Effector CD8-positive, alpha-beta T cell (primary cell): ENCODE results near the gene MEF2C.
"Not testable (repeated sequence)": the region's sequence is repeated elsewhere in the genome, so short reads cannot be mapped to it uniquely, and the experiment has no call there.

Experiments used
- DNase-seq: peaks from one replicate; lab custom pipeline; 2025; lab: John Stamatoyannopoulos, UW

MEF2C gene

DNA sequence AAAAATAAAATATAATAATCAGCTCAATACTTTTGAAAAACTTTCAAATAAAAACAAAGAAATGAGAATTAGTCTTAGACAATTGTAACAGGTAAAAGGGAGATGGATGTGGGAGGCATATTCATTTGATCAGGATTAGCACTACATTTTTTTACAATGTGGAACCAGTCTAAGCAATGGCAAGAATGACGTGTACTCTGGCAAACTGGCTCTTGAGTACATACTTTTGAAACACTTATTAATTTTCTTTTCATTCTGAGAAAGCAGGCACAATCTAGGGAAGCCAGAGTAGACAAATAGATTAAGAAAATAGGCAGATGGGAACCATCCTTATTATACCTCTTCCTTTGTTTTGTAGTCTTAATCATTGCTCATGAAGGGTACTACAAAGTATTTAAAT, 79.7 kb downstream of the MEF2C start:
- no peak for DNase-seq

DNA sequence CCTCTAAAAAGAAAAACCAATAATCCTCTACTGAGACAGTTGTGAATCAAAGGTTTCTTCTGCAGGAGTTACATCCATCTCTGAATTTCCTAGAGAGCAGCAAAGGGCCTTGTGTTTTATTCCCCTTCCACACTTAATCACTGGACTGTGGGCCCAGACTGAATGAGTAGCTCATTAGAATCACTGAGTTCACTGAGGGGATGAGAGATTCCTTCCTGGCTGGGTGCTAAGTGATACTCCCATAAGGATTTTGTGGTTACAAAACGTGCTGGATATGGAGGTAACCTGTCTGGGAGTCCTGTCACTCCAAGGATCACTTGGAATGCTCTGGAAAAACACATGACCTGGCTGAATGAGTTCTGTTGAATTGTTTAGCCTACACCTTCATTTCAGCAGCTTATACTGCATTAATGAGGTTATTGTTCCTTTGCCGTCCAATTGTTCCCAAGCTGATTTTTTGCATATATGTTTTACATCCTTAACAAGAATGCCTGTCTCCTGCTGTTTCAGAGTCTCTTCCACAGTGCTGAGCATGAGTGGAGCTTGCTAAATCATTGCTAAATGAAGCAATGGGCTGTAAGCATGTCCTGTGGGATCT, 82.9 kb downstream of the MEF2C start:
- no peak for DNase-seq

DNA sequence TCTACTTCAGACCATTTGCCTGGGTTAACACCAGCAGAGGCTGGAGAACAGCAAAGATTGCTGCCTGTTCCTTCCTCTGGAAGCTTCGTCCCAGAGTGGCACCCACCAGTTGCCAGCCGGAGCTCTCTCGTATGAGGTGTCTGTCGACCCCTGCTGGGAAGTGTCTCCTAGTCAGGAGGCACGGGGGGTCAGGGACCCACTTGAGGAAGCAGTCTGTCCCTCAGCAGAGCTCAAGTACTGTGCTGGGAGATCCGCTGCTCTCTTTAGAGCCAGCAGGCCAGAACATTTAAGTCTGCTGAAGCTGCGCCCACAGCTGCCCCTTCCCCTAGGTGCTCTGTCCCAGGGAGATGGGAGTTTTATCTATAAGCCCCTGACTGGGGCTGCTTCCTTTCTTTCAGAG, 84.1 kb downstream of the MEF2C start:
- DNase-seq, result not testable (repeated sequence)

DNA sequence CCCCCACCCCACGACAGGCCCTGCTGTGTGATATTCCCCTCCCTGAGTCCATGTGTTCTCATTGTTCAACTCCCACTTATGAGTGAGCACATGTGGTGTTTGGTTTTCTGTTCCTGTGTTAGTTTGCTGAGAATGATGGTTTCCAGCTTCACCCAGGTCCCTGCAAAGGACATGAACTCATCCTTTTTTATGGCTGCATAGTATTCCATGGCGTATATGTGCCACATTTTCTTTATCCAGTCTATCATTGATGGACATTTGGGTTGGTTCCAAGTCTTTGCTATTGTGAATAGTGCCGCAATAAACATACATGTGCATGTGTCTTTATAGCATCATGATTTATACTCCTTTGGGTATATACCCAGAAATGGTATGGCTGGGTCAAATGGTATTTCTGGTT, 89.2 kb downstream of the MEF2C start:
- not testable (repeated sequence) for DNase-seq

DNA sequence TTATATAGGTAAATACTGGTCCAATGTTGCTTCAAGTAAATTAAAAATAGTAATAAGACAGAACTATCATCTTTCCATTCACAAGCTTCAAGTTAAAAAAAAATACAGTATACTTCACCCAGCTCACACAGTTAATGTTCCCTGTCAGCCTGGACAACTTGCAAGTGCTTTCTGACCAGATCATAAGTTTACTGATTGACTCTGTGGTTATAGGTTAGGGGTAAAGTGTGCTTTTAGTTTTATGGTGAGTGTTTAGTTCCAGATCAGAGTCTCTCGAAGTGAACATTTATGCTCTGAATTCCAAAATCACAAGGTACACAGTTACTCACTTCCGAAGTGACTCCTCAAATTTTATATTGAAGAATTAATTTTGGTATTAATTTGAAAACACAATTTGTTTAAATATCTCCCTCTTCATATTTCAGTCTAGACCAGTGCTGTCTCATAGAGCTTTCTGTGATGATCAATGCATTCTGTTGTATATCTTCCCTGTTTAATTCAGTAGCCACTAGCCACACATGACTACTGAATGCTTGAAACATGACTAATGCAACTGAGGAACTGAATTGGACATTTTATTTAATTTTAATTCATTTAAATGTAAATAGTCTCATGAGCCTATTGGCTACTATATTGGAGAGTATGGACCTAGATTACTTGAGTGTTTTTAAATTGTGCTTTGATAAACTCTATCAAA, 90.7 kb downstream of the MEF2C start:
- DNase-seq, result no peak

DNA sequence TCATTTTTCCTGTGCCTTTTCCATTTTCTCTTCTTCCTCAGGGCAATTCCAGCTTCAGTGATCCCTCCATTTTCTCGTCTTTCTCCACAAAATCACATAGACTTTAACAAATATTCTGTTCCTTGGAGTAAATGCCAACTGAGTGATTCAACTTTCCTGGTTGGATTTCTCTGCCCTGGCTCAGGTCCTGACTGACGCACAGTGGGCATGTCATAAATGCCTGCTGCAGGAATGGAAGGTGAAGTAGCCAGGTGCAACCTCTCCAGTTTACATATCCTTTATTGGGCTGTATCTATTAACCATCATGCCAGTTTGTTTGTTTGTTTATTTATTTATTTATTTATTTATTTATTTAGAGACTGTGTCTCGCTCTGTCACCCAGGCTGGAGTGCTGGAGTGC, 95.1 kb downstream of the MEF2C start:
- DNase-seq, result no peak

DNA sequence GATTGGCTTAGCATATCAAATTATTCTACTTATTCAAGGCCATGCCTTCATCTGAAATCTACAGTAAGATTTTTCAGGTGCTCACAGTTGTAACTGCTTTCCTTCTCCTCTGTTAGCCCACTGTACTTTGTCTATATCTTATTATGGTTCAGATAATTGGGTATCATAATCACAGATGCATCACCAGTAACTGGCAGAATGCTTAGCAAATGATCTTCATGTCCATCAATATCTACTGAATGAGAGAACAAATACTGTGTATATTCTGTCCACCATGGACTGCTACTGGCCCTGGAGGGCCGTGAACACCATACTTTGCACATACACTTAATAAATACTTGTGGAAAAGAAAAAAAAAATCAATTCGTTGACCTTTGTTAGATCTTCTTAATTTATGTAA, 96.2 kb downstream of the MEF2C start:
- DNase-seq, result no peak

DNA sequence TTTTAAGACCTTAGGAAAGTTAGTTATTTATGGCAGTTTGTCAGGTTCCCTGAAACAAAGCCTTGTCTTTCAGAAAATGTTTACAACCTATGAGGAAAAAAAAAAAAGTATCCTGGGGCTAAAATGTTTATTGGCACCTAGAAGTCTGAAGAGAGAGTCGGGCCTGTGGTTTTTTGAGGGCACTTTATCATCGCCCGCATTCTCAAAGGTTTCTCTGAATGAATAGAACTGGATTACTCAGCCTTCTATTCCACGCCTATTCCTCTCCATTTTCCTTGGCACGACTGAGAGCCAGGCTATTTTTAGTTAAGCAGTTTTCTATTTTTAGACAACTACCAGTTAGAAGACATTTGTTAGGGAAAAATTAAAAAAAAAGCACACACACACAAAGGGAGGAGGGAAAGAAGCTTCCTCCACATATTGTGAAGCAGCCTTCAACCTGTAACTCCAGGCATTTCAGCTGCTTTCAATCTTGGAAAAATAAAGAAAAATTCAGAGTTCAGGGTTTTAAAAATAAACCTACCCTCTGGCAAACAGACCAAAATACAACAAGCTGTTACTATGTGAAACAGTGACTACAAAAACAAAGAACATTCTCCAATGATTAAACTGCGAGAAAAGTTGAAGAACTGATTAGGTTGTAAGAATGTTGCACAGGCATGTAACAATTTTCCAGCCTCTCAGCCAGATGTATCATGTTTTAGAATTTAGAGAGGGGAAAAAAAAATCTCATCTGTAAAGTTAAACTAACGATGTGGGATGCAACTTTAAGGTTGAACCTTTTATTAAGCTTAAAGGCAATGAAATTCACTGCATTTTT, 97.0 kb downstream of the MEF2C start:
- no peak for DNase-seq

DNA sequence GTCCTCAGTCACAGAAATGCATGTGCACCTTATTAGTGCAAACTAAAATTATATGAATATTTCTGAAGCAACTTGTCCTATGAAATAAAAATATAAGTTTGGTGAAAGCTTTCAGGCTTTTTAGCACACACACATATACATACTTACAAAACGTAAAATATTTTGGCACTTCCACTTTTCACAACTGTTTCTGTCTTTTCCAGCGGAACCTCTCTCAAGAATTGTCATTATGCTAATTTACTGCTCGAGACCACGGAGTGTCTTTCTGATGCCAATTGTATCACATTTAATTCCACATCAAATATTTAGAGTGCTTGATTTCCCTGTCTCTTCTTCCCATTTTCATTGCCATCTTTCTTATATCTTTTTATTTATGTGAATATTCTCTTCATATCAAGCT, 100.4 kb downstream of the MEF2C start:
- no peak for DNase-seq

DNA sequence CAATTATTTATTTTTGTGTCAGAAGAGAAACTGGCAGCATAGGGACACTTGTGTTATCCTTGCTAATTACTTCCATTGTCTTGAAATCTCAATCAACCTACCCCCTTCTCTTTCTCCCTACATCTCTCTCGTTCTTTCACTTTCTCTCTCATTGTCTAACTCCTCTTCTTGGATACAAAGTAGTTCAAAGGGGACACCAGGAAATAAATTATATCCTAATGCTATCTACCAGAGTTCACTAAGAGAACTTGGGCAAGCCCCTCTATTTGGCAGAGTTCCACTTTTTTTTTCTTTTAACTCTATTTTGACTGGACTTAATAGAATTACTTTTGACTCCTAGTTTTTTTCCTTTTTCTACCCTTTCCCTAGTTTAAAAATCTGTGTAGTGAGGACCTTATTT, 102.2 kb downstream of the MEF2C start:
- DNase-seq, result no peak

DNA sequence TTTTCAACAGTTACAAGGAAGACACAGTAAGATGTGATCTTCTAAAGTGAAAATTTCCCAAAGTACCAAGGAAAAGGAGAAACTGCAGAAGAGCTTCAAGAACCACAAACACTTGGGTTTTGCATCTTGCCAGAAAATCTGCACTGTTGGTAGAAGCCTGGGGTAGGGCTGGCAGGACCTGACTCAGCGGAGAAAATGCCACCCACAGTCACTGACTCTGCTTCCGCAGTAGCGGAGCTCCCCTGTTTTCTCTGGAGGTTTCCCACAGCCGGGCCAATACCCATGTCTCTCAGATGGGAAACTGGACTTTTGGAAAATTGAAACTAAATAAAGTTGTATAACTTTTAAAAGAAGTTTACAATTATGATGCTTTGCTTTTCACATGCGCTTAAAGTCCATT, 104.2 kb downstream of the MEF2C start:
- DNase-seq, result no peak

DNA sequence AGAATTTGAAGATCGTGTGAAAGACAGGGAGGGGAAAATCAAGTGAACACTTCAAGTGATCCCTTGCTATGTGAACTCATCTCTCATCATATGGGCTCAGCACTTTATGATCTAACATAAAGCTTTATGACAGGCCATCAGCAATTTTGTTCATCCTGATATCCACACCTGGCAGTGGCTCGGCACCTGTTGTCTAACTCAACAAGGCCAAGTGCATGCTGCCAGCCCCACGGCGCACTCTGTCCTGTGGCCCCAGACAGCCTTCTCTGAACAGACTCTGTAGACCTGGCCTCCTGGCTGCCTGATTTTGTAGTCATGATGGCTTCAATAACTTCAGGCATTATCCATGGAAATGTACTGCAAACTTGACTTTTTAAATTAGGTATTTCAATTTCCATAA, 106.3 kb downstream of the MEF2C start:
- no peak for DNase-seq

DNA sequence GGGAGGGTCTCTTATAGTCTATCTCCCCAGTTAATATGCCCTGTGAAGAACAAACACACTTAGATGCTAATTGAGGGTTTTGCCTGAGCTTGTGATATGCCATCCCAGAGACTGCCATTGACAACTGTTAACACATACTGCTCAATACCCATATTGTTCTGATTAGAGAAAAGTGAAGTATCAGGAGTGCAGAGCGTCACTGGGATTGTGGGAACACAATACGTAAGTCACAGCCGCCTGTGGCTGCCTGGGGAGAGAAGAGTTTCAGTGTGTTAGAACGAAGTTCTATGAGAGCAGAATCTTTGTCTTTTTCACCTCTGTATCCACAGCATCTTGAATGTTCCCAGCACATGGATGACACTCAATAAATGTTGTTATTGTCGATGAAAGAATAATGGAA, 110.2 kb downstream of the MEF2C start:
- no peak for DNase-seq

DNA sequence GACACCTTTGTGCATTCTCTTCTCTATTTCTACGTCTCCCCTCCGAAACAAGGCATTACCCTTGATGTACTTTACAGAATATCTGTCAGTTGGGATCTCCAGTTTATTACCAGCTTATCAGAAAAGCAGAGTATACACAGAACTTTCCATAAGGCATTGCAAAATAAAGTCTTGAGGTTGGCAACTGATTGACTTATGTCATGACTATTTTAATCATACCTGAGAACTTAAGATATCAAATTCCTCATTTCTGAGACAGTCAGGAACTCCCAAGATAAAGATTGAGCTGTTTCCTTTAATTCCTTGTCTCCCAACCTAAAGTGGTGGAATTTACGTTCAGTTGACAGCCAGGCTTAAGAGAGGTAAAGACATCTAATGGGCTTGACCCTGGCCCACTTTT, 110.9 kb downstream of the MEF2C start:
- no peak for DNase-seq

DNA sequence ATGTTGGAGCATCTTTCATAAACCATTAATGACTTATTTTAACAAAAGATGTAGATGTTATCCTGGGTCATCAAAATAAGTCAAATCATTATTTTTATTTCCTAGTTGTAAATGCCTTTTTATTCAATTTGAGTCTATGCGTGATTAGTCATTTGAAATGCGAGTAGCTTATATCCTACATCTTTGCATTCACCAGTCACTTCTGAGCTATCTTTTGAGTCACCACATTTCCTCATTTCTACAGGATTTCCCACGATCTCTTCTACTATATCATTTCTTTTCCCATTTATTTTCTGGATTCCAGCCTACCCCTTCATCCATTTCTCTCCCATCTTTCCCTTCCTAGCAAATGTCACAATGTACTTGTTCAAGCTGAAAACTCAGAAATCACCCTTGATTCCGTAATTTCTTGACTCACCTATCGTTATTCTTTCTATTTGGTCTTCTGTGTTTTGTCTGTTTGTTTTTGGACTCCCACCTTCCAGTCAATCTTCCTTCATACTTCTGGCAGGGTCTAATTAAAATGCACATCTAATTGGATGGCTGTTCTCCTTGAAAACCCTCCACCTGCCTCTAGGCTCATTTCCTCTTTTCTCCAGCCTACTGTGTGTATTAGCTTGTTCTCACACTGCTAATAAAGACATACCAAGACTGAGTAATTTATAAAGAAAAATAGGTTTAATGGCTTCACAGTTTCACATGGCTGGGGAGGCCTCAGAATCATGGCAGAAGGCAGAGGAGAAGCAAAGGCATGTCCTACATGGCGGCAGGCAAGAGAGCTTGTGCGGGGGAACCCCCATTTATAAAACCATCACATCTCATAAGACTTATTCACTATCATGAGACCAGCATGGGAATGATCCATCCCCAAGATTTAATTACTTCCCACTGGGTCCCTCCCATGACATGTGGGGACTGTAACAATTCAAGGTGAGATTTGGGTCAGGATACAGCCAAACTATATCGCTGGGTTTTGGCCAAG, 112.4 kb downstream of the MEF2C start:
- no peak for DNase-seq

DNA sequence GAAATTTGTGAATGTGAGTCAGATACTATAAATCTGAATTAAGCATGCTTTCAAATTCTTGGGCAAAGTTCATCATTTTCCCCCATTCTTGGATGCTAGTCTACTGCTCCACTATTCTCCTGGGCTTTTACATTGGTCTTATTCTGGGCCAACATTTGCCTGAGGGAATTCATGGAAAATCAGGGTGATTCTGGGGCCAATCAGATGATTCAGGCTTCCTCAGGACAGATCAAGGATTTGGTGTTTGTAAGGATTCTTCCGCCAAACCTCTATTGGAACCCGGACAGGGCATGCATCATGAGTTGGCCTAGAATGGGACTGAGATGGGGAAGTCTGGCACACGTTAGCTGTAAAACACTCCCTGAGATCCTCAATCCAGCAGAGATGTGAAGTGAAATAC, 113.8 kb downstream of the MEF2C start:
- DNase-seq, result no peak

DNA sequence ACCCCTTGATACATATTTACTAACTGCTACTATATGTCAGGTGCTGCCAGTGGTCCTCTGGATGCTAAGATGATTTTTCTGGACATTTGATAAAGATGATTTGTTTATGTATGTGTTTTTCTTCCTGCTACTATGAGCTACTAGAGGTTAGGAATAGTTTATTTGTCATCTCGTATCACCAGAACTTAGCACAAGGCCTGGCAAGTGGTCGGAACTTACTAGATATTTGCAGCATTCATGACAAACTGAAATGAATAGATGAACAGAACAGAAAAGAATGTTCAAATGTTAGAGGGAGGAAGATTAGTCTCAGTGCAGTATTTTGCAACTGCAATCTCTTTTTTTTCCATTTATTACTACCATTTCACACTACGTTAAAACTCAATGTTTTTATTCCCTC, 114.6 kb downstream of the MEF2C start:
- no peak for DNase-seq

DNA sequence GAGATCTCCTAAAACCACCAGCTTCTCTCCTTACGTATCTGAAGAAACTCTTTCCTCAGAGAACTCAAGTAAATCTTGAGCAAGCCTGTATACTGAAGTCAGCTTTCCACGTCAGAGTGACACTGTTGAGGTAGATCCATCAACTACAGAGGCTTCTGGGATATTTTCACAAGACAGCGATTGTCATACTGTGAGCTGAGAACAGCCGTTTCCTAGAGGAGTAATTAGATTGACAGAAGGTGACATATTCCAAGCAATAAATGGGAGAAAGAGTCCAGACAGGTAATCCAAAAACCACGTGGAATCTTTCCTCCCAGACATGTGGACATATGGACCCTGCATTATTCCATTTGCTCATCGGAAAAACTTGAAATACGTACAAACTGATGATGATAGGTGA, 117.2 kb downstream of the MEF2C start:
- DNase-seq, result no peak

DNA sequence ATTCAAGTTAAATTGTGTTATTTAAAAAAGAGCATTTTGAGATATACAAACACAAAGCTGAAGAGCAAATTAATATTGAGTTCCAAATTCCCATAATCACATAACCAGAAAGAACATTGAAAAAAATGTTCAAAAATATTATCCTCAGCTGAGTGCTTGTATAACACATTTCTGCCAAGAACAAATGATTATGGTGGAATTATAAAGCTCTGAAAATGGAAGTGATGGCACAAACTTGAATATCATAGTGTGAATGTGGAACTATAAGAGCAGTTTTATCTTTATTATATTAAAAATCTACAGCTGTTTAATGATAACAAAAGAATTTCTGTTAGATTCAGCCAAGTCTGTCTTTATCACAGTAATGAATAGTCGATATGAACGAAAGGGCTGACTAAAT, 117.8 kb downstream of the MEF2C start:
- DNase-seq, result no peak

DNA sequence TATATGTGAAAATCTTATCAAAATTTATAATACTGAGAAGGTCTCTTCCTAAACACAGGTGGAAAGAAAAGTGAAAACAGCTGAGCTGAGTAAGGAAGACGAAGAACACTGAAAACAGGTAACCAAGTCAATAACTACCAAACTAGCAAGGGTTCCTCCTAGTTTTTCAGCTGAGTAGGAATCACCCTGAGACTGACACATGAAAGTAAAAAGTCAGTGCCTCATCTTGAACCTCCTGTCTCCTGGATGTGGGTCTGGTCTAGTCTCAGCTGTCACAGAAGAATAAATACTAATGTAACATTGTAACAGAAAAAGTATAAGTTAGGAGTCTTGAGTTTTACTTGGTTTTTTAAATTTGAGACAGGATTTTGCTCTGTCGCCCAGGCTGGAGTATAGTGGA, 121.0 kb downstream of the MEF2C start:
- DNase-seq, result no peak

DNA sequence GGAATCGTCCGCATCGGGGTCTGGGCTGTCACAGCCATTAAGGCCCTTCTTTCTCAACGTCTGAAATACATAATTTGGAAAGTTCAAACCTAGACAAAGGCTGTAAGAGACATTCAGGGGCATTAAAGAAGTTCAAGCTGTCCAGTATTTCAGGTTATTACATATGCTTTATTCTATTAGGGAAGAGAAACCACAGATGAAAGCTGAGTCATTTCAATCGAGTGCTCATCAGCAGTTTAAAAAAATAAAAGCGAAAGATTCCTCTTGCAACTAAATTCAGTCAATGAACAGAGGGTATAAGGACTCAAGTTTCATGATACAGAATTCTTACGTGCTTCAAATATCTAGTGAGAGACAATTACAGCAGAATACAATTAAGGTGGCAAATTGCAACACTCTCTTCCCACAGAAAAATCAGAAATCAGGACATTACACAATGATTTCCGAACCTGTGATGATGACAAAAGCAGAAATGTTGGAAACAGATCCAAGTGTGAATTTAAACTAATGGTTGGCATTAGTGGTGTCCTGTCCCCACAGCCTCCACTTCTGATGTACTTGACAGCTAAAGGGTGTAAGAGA, 121.6 kb downstream of the MEF2C start:
- no peak for DNase-seq

DNA sequence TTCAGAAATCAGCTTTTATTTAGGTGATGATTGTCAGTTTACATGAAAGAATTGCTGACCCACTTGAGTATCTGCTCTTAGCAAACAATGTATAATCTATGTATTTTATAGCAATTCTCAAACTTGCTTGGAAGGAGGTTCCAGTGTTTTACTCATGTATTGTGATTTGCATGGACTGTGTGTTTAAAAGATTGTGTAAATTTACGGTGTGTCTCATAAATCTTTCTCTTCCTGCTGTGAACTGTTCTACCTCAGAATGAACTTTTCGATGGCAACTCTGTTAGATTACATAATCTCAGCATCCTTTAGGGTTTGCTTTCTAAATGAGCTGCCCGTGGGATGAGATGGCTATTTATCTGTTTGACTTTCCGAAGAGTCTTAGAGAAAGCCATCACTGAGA, 122.5 kb downstream of the MEF2C start:
- DNase-seq, result no peak
